Smooth muscle cell (in vitro differentiated cells): ENCODE measurements around the gene MIER1. TPM values are rescaled to one million over a fixed set of nuclear protein-coding genes. Genes with fewer than 3 reads are reported as not detected.
"Not testable (repeated sequence)": the region's sequence is repeated elsewhere in the genome, so short reads cannot be mapped to it uniquely, and the experiment has no call there.

Experiments
- DNase-seq: peaks from one replicate; lab custom pipeline; 2025; ENCODE audit not compliant: unreplicated experiment; lab: John Stamatoyannopoulos, UW
- H2AFZ ChIP-seq: fragments of 200-600 bp; sonication (generic); 2 replicates; pipeline ENCODE4 v1.6.0; 2016; ENCODE audit warnings: antibody characterized with exemption, low read depth, mild to moderate bottlenecking
- H3F3A ChIP-seq: fragments of 200-600 bp; sonication (generic); 2 replicates; pipeline ENCODE4 v1.6.0; 2017; ENCODE audit warnings: antibody characterized with exemption, low read depth
- H3K27ac ChIP-seq: fragments of 200-600 bp; sonication (generic); 2 replicates; pipeline ENCODE4 v1.5.1; 2016; ENCODE audit warnings: low read depth, mild to moderate bottlenecking
- H3K27me3 ChIP-seq: fragments of 200-600 bp; sonication (generic); 2 replicates; pipeline ENCODE4 v1.6.1; 2016; ENCODE audit warnings: low read depth, mild to moderate bottlenecking
- H3K36me3 ChIP-seq: fragments of 200-600 bp; sonication (generic); 2 replicates; pipeline ENCODE4 v1.5.1; 2016; ENCODE audit warnings: low read depth
- H3K4me1 ChIP-seq: fragments of 200-600 bp; sonication (generic); 2 replicates; pipeline ENCODE4 v1.5.1; 2016; ENCODE audit warnings: low read depth
- H3K4me2 ChIP-seq: fragments of 200-600 bp; sonication (generic); 2 replicates; pipeline ENCODE4 v1.6.0; 2016; ENCODE audit warnings: mild to moderate bottlenecking
- H3K4me3 ChIP-seq: fragments of 200-600 bp; sonication (generic); 2 replicates; pipeline ENCODE4 v1.5.1; 2016; ENCODE audit warnings: mild to moderate bottlenecking
- H3K79me2 ChIP-seq: fragments of 200-600 bp; sonication (generic); 2 replicates; pipeline ENCODE4 v1.6.0; 2016; ENCODE audit warnings: low read depth, mild to moderate bottlenecking
- H3K9ac ChIP-seq: fragments of 200-600 bp; sonication (generic); 2 replicates; pipeline ENCODE4 v1.6.0; 2016; ENCODE audit warnings: low read depth
- H3K9me3 ChIP-seq: fragments of 200-600 bp; sonication (generic); replicated peaks from 2 replicates; pipeline ENCODE4 v1.5.1; 2016; ENCODE audit warnings: low read depth
- H4K20me1 ChIP-seq: fragments of 200-600 bp; sonication (generic); 2 replicates; pipeline ENCODE4 v1.6.0; 2016; ENCODE audit warnings: low read depth
- WGBS: methylation state at CpG from one replicate; pipeline ENCODE4 v1.1.7; 2016; ENCODE audit warnings: low lambda C conversion rate; 5-methylcytosine and 5-hydroxymethylcytosine counted together
- polyA plus RNA-seq: library from polyadenylated mRNA; unstranded; fragments of >200 nt; fragmentation: Nextera tagmentation; extraction: Ambion mirVana; gene quantifications from 2 replicates; pipeline ENCODE4 v1.2.1, GENCODE V29; 2016
- total RNA-seq: library from RNA; depleted of rRNA; stranded (reverse); fragments of >200 nt; gene quantifications from 2 replicates; pipeline ENCODE4 v1.2.3, GENCODE V29; 2014
- TF ChIP-seq, protein P1 (sequence below): fragments of 200-600 bp; sonication (generic); IDR thresholded peaks from 2 replicates; pipeline ENCODE4 v1.5.1; 2017; ENCODE audit warnings: borderline replicate concordance, mild to moderate bottlenecking, antibody characterized with exemption; ENCODE audit not compliant: insufficient read depth, poor library complexity, severe bottlenecking

MIER1 gene
- total and polyA plus RNA-seq, 2 experiments from 2014 or later, result 17.4 to 36.1 TPM

DNA sequence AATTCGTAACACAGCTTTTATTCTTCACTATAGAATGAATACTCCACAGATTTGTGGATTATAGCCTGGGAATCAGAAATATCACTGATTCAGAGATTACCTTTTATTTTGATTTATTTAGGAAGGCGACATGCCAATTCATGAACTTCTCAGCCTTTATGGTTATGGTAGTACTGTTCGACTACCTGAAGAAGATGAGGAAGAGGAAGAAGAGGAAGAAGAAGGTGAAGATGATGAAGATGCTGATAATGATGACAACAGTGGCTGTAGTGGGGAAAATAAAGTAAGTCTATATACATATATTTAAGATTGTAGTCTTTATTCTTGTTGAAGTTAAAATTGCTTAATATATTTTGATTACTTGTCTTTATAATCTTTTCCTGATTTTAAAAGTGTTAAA is 33.1 kb downstream of the MIER1 start:
- no peaks in the 10 kb centered on the region for H3F3A ChIP-seq
- H3K36me3 ChIP-seq, result peaks cover 36% of the 10 kb centered on the region
- H3K4me1 ChIP-seq, result no peaks in the 10 kb centered on the region
- no peaks in the 10 kb centered on the region for H3K27me3 ChIP-seq
- 100% methylated on average over 3 of the region's 3 CpGs for WGBS
- H3K9me3 ChIP-seq, result no peaks in the 10 kb centered on the region
- H3K4me2 ChIP-seq, result no peak overlapping the region
- TF ChIP-seq, protein P1, sequence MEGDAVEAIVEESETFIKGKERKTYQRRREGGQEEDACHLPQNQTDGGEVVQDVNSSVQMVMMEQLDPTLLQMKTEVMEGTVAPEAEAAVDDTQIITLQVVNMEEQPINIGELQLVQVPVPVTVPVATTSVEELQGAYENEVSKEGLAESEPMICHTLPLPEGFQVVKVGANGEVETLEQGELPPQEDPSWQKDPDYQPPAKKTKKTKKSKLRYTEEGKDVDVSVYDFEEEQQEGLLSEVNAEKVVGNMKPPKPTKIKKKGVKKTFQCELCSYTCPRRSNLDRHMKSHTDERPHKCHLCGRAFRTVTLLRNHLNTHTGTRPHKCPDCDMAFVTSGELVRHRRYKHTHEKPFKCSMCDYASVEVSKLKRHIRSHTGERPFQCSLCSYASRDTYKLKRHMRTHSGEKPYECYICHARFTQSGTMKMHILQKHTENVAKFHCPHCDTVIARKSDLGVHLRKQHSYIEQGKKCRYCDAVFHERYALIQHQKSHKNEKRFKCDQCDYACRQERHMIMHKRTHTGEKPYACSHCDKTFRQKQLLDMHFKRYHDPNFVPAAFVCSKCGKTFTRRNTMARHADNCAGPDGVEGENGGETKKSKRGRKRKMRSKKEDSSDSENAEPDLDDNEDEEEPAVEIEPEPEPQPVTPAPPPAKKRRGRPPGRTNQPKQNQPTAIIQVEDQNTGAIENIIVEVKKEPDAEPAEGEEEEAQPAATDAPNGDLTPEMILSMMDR, result no peak
- H3K79me2 ChIP-seq, result peaks cover 27% of the 10 kb centered on the region
- no peak for DNase-seq
- no peak overlapping the region for H3K27ac ChIP-seq
- H4K20me1 ChIP-seq, result peaks cover 30% of the 10 kb centered on the region
- H2AFZ ChIP-seq, result no peak overlapping the region
- H3K4me3 ChIP-seq, result no peak overlapping the region
- no peak overlapping the region for H3K9ac ChIP-seq

DNA sequence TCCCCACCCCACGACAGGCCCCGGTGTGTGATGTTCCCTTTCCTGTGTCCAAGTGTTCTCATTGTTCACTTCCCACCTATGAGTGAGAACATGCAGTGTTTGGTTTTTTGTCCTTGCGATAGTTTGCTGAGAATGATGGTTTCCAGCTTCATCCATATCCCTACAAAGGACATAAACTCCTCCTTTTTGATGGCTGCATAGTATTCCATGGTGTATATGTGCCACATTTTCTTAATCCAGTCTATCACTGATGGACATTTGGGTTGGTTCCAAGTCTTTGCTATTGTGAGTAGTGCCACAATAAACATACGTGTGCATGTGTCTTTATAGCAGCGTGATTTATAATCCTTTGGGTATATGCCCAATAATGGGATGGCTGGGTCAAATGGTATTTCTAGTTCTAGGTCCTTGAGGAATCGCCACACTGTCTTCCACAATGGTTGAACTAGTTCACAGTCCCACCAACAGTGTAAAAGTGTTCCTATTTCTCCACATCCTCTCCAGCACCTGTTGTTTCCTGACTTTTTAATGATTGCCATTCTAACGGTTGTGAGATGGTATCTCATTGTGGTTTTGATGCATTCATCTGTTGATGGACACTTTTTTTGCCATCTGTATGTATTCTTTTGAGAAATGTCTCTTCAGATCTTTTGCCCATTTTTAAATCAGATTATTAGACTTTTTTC is 41.5 kb downstream of the MIER1 start:
- H3F3A ChIP-seq, result not testable (repeated sequence)
- 98% methylated on average over 7 of the region's 7 CpGs for WGBS

GRCh38 chr1:66968574-66968973 is 43.8 kb downstream of the MIER1 start:
- H3K4me3 ChIP-seq, result no peak overlapping the region
- WGBS, result 92% methylated on average over 3 of the region's 3 CpGs

More for the DNA sequence above, 41.5 kb downstream of the MIER1 start:
- not testable (repeated sequence) for H3K4me1 ChIP-seq, H3K79me2 ChIP-seq, DNase-seq, H3K4me3 ChIP-seq, H3K9me3 ChIP-seq, H3K4me2 ChIP-seq, H3K9ac ChIP-seq, H4K20me1 ChIP-seq, H3K27ac ChIP-seq, H3K27me3 ChIP-seq, H2AFZ ChIP-seq
- peaks cover 62% of the 10 kb centered on the region for H3K36me3 ChIP-seq

GRCh38 chr1:66978201-66978600 is 53.4 kb downstream of the MIER1 start:
- no peak overlapping the region for H3K27ac ChIP-seq
- H3K9ac ChIP-seq, result no peak overlapping the region
- H3F3A ChIP-seq, result no peaks in the 10 kb centered on the region
- H3K27me3 ChIP-seq, result no peaks in the 10 kb centered on the region
- no peak overlapping the region for H3K4me3 ChIP-seq
- no peaks in the 10 kb centered on the region for H3K79me2 ChIP-seq
- H3K4me2 ChIP-seq, result no peak overlapping the region
- peaks cover 24% of the 10 kb centered on the region for H3K36me3 ChIP-seq
- no peak for DNase-seq
- no peaks in the 10 kb centered on the region for H3K4me1 ChIP-seq
- H4K20me1 ChIP-seq, result peaks cover 8% of the 10 kb centered on the region
- no peak overlapping the region for H2AFZ ChIP-seq
- no peaks in the 10 kb centered on the region for H3K9me3 ChIP-seq
- TF ChIP-seq, protein P1, result no peak

More at GRCh38 chr1:66968574-66968973, 43.8 kb downstream of the MIER1 start:
- no peak overlapping the region for H3K4me2 ChIP-seq
- H3F3A ChIP-seq, result no peaks in the 10 kb centered on the region
- peaks cover 4% of the 10 kb centered on the region for H3K79me2 ChIP-seq
- peaks cover 49% of the 10 kb centered on the region for H3K36me3 ChIP-seq
- DNase-seq, result no peak
- H2AFZ ChIP-seq, result no peak overlapping the region
- peaks cover 2% of the 10 kb centered on the region for H4K20me1 ChIP-seq
- H3K27me3 ChIP-seq, result no peaks in the 10 kb centered on the region
- H3K9ac ChIP-seq, result no peak overlapping the region
- no peaks in the 10 kb centered on the region for H3K4me1 ChIP-seq
- TF ChIP-seq, protein P1, result no peak
- H3K27ac ChIP-seq, result no peak overlapping the region
- H3K9me3 ChIP-seq, result peaks cover 8% of the 10 kb centered on the region

GRCh38 chr1:66979621-66980020 is 54.8 kb downstream of the MIER1 start:
- not testable (repeated sequence) for H3K27me3 ChIP-seq, H3K79me2 ChIP-seq, H3K4me1 ChIP-seq, H4K20me1 ChIP-seq, H3K4me2 ChIP-seq, H3K4me3 ChIP-seq, H3K9ac ChIP-seq, H2AFZ ChIP-seq, H3K27ac ChIP-seq, H3F3A ChIP-seq, H3K9me3 ChIP-seq, DNase-seq
- peaks cover 34% of the 10 kb centered on the region for H3K36me3 ChIP-seq
- WGBS, result 99% methylated on average over 11 of the region's 11 CpGs
